Hepatocyte (in vitro differentiated cells): ENCODE results near the gene ERICH2.

Experiments used
- CTCF ChIP-seq: fragments of 200-600 bp; sonication (generic); IDR thresholded peaks from 2 replicates; pipeline ENCODE4 v1.5.1; 2016; ENCODE audit warnings: antibody characterized with exemption, mild to moderate bottlenecking; ENCODE audit not compliant: poor library complexity
- EZH2 ChIP-seq: fragments of 200-600 bp; sonication (generic); IDR thresholded peaks from 2 replicates; pipeline ENCODE4 v1.6.1; 2016; ENCODE audit warnings: antibody characterized with exemption, mild to moderate bottlenecking, borderline replicate concordance

GRCh38 chr2:170817093-170818035 lies 47.2 kb downstream of the ERICH2 start:
- TF ChIP-seq CTCF, result no peak
- TF ChIP-seq EZH2, result no peak
